Stimulated activated CD8-positive, alpha-beta memory T cell treated with anti-CD3 and anti-CD28 coated beads, Interleukin-4, amount 100 ng/mL, for 48 hours (primary cell): ENCODE results near the gene MAD2L2.

Source experiments
- DNase-seq: peaks from one replicate; pipeline ENCODE4 v3.0.0-alpha.2; 2020

Gene MAD2L2

GRCh38 chr1:11626551-11626950 is 54.4 kb downstream of the MAD2L2 start:
- no peak for DNase-seq
